KMS-11 (cell line): ENCODE results near the gene RGL1.
A peak's percentile ranks its signal among the peaks of the same experiment; 100 is the strongest.

Experiments used
- H2AFZ ChIP-seq: fragments of 200-600 bp; sonication (generic); 2 replicates; pipeline ENCODE4 v1.6.1; 2016; ENCODE audit warnings: antibody characterized with exemption, mixed run types, low read depth
- H3K27ac ChIP-seq: fragments of 200-600 bp; sonication (generic); 2 replicates; pipeline ENCODE4 v1.6.1; 2016; ENCODE audit warnings: mild to moderate bottlenecking, mixed run types
- H3K27me3 ChIP-seq: fragments of 200-600 bp; sonication (generic); 2 replicates; pipeline ENCODE4 v1.6.1; 2017; ENCODE audit warnings: mild to moderate bottlenecking, low read depth, mixed run types, moderate library complexity; ENCODE audit not compliant: insufficient read depth
- H3K36me3 ChIP-seq: fragments of 200-600 bp; sonication (generic); 2 replicates; pipeline ENCODE4 v1.6.1; 2017; ENCODE audit warnings: mild to moderate bottlenecking, mixed run types; ENCODE audit not compliant: insufficient read depth
- H3K4me1 ChIP-seq: fragments of 200-600 bp; sonication (generic); 2 replicates; pipeline ENCODE4 v1.6.1; 2016; ENCODE audit warnings: mild to moderate bottlenecking, low read depth, mixed run types; ENCODE audit not compliant: poor library complexity, severe bottlenecking
- H3K4me2 ChIP-seq: fragments of 200-600 bp; sonication (generic); 2 replicates; pipeline ENCODE4 v1.7.0; 2016; ENCODE audit warnings: mild to moderate bottlenecking, mixed run types
- H3K4me3 ChIP-seq: fragments of 200-600 bp; sonication (generic); IDR thresholded peaks from 2 replicates; pipeline ENCODE4 v1.6.1; 2017; ENCODE audit warnings: low read depth, low read length, mixed read lengths; ENCODE audit not compliant: insufficient read depth
- H3K79me2 ChIP-seq: fragments of 200-600 bp; sonication (generic); 2 replicates; pipeline ENCODE4 v1.6.1; 2016; ENCODE audit warnings: low read depth, mixed run types; ENCODE audit not compliant: insufficient read depth
- H3K9ac ChIP-seq: fragments of 200-600 bp; sonication (generic); 2 replicates; pipeline ENCODE4 v1.6.1; 2016; ENCODE audit warnings: mild to moderate bottlenecking, mixed run types
- H4K20me1 ChIP-seq: fragments of 200-600 bp; sonication (generic); 2 replicates; pipeline ENCODE4 v1.6.1; 2016; ENCODE audit warnings: mild to moderate bottlenecking, mixed run types; ENCODE audit not compliant: insufficient read depth
- TF ChIP-seq, protein P1 (sequence below): fragments of 200-600 bp; sonication (generic); conservative IDR thresholded peaks from 2 replicates; pipeline ENCODE4 v1.6.1; 2017; ENCODE audit warnings: low read depth, mild to moderate bottlenecking, antibody characterized with exemption, low read length, moderate library complexity, mixed read lengths

The RGL1 gene

DNA sequence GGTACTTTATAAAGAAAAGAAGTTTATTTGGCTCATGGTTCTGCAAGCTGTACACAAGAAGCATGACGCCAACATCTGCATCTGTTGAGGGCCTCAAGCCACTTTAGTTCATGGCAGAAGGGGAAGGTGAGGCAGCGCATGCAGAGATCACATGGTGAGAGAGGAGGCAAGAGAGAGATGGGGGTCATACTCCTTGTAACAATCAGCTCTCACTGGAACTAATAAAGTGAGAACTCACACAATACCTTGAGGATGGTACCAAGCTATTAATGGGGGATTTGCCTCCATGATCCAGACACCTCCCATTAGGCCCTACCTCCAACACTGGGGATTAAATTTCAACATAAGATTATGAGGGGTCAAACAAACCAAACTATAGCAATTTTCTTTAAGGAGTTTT lies 3.3 kb upstream of the RGL1 start:
- no peaks in the 10 kb centered on the region for H3K36me3 ChIP-seq
- peaks cover 12% of the 10 kb centered on the region for H3K4me1 ChIP-seq
- TF ChIP-seq, protein P1, sequence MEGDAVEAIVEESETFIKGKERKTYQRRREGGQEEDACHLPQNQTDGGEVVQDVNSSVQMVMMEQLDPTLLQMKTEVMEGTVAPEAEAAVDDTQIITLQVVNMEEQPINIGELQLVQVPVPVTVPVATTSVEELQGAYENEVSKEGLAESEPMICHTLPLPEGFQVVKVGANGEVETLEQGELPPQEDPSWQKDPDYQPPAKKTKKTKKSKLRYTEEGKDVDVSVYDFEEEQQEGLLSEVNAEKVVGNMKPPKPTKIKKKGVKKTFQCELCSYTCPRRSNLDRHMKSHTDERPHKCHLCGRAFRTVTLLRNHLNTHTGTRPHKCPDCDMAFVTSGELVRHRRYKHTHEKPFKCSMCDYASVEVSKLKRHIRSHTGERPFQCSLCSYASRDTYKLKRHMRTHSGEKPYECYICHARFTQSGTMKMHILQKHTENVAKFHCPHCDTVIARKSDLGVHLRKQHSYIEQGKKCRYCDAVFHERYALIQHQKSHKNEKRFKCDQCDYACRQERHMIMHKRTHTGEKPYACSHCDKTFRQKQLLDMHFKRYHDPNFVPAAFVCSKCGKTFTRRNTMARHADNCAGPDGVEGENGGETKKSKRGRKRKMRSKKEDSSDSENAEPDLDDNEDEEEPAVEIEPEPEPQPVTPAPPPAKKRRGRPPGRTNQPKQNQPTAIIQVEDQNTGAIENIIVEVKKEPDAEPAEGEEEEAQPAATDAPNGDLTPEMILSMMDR: no peak

GRCh38 chr1:183804387-183804786 lies 533 bp upstream of the RGL1 start:
- TF ChIP-seq, protein P1: no peak
- H3K4me2 ChIP-seq: peak overlapping the region; percentile 98
- peaks cover 38% of the 10 kb centered on the region for H3K4me1 ChIP-seq
- H3K4me3 ChIP-seq: peak overlapping the region; percentile 93
- H4K20me1 ChIP-seq: no peaks in the 10 kb centered on the region
- no peaks in the 10 kb centered on the region for H3K36me3 ChIP-seq
- H2AFZ ChIP-seq: peak overlapping the region; percentile 75
- H3K9ac ChIP-seq: peak overlapping the region; percentile 91; the same call in 1 of the 2 replicates
- H3K79me2 ChIP-seq: peaks cover 42% of the 10 kb centered on the region
- no peaks in the 10 kb centered on the region for H3K27me3 ChIP-seq
- peak overlapping the region; percentile 92 for H3K27ac ChIP-seq

More for the DNA sequence above, 3.3 kb upstream of the RGL1 start:
- H3K4me2 ChIP-seq: no peak overlapping the region
- H4K20me1 ChIP-seq: no peaks in the 10 kb centered on the region
- H3K4me3 ChIP-seq: no peak overlapping the region
- H3K27me3 ChIP-seq: no peaks in the 10 kb centered on the region
- no peak overlapping the region for H3K9ac ChIP-seq
- peaks cover 15% of the 10 kb centered on the region for H3K79me2 ChIP-seq
- H2AFZ ChIP-seq: no peak overlapping the region
- no peak overlapping the region for H3K27ac ChIP-seq

- Histone ChIP-seq H3K4me3 (peak overlapping the region; percentile 63), H3K79me2 (peaks cover 60% of the 10 kb centered on the region), H3K27ac (peak overlapping the region; percentile 92), H4K20me1 (no peaks in the 10 kb centered on the region), H2AFZ (no peak overlapping the region), H3K27me3 (no peaks in the 10 kb centered on the region), H3K36me3 (no peaks in the 10 kb centered on the region), H3K9ac (peak overlapping the region; percentile 91), H3K4me2 (peak overlapping the region; percentile 98), H3K4me1 (peaks cover 56% of the 10 kb centered on the region)
- TF ChIP-seq, protein P1: no peak
Measured at GRCh38 chr1:183806125-183806524, 1.2 kb downstream of the RGL1 start.

DNA sequence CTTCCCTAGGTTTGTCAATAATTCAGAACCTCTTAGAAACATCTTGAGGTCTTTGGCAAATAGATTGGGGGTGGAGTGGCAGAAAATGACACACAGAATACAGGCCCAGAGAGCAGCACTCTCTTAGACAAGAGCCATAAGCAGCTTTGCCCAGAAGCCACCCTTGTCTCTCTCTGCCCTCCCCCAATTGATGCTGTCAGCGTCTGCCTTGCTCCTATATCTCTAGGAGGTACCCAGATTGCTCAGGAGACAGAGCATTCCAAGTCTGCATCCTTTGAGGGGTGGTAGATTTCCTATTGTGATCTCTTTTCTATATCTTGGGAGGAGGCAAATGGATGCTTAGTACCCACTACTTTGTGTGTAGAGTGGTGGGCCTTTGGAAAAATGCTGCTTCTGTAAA lies 1.8 kb downstream of the RGL1 start:
- Histone ChIP-seq H3K9ac (peak overlapping the region; percentile 91), H3K79me2 (peaks cover 65% of the 10 kb centered on the region), H3K4me3 (peak overlapping the region; percentile 63), H3K4me1 (peaks cover 61% of the 10 kb centered on the region), H2AFZ (no peak overlapping the region), H3K36me3 (no peaks in the 10 kb centered on the region), H3K4me2 (peak overlapping the region; percentile 98), H3K27ac (peak overlapping the region; percentile 92), H4K20me1 (no peaks in the 10 kb centered on the region), H3K27me3 (no peaks in the 10 kb centered on the region)
- TF ChIP-seq, protein P1: no peak
